Activated T-helper 1 cell treated with anti-CD3 and anti-CD28 coated beads, Interleukin-2, amount 50 U/mL, for 16 hours (primary cell): Measurements from ENCODE around the gene RNPEP.
"Not testable (repeated sequence)": the region's sequence is repeated elsewhere in the genome, so short reads cannot be mapped to it uniquely, and the experiment has no call there.

ENCODE experiments used
- DNase-seq, 2 donors: peaks; one replicate each; pipeline ENCODE4 v3.0.0-alpha.2; 2020; ENCODE audit warnings: low read depth in 1 of 2, low spot score in 1 of 2

Gene RNPEP

GRCh38 chr1:202034683-202035462 is 52.4 kb downstream of the RNPEP start:
- DNase-seq: no peak

DNA sequence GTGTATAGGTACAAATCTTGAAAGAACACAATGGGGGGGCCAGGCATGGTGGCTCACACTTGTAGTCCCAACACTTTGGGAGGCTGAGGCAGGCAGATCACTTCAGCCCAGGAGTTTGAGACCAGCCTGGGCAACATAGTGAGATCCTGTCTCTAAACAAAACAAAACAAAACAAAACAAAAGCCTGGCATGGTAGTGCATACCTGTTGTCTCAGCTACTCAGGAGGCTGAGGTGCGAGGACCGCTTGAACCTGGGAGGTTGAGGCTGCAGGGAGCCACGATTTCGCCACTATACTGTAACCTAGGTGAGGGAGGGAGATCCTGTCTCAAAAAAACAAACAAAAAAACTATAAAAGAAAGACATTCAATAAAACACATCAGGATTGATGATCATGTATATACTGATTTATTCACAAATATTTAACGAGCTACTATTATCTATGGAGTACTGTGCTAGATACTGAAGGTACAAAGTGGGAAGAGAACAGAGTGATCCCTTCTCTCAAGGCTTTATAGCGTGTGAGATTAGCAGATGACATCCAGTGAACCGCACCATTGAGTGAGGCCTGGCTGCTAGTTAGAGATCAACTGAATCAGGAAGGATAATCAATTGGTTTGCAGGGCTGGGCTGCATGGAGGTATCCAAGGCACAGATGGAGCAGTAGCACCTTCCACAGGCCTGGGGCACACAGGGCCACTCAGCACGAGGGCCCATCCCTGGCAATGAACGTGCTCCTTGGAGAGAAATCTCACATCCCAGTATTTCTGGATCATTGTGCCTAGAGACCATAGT is 54.3 kb downstream of the RNPEP start:
- DNase-seq: no peak

- no peak for DNase-seq
These were observed 55.4 kb downstream of the RNPEP start for GRCh38 chr1:202037706-202038296.

- no peak for DNase-seq
These were observed 56.4 kb downstream of the RNPEP start for GRCh38 chr1:202038688-202039346.

DNA sequence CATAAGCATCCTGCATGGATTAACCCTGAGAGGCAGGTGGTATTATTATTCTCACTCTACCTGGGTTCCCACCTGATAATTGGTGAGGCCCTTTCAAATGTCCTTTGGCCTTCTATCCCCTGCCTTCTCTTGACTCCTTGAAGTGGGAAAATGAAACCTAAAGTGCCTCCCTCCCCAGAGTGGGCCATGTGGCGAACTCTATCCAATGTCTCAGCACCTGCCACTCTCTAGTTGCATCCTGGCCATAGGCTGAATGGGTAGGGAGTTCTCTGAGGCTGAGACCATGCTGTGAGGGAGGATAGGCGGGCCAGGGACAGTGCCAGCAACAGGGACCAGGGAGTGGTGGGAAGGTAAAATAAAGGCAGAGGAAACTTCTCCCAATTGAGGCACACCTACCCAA is 63.3 kb downstream of the RNPEP start:
- DNase-seq: no peak

DNA sequence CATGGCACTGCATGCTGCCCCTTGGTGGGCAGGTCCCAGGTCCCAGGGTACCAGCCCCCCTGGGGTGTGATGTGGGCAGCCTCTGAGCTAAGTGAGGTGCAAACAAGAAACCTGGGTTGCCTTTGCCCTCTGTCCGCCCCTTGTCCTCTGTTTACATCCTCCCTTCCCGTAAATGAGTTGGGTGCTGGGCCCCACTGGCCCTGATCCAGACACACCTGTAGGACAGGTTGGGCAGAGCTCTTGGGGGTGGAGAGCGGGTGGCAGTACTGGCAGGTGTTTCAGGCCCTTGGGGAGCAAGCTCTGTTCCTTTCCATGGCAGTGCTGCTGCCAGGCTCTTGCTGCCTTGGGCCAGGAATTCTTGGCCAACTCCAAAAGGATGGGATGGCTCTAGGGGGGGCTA is 63.8 kb downstream of the RNPEP start:
- DNase-seq: no peak

GRCh38 chr1:202046748-202047708 is 64.6 kb downstream of the RNPEP start:
- no peak for DNase-seq

- DNase-seq: no peak
These were observed 65.5 kb downstream of the RNPEP start for GRCh38 chr1:202047977-202048376.

DNA sequence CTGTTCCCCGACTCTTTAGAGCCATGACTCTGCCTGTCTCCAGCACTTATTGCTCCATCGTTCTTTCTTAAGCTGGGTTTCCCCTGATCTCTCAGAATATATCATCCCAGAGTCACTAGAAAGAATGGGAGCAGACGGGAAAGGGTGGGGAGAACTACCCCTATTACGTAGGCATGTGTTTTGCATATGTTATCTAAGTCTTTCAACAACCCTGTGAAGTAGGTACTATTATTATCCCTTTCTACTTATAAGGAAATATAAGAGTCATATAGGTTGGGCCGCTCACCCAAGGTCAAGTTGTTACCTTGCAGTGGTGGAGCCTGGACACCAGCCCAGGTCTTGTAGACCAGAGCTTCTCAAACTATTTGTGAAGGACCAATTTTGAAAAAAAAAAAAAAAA is 66.7 kb downstream of the RNPEP start:
- no peak for DNase-seq

GRCh38 chr1:202054094-202054493 is 71.6 kb downstream of the RNPEP start:
- DNase-seq: no peak

DNA sequence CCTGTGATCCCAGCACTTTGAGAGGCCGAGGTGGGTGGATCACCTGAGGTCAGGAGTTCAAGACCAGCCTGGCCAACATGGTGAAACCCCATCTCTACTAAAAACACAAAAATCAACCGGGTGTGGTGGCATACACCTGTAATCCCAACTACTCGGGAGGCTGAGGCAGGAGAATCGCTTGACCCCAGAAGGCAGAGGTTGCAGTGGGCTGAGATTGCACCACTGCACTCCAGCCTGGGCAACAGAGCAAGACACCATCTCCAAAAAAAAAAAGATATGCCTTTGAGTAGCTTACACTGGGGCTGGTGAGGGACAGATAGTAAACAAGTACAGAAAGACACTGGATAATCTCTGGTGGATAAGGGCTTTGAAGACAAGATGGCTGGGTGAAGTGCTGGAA is 72.2 kb downstream of the RNPEP start:
- not testable (repeated sequence) for DNase-seq
